Measurements from ENCODE around the gene PDZK1IP1. TPM values are rescaled to one million over a fixed set of nuclear protein-coding genes. Genes with fewer than 3 reads are reported as not detected.

The PDZK1IP1 gene
- total and polyA plus RNA-seq, 2 of the 13 experiments (the other 11 are each of a cell fraction or from before 2014, with no cell fraction given), result 0.24 to 1.6 TPM

GRCh38 chr1:47179017-47179987 lies 10.5 kb downstream of the PDZK1IP1 start (continued):
- no peak for TF ChIP-seq SCMH1 (CRISPR knock-in tag; IDR thresholded peaks at IDR 0.05; ENCODE audit: borderline replicate concordance)
- TF ChIP-seq ZNF557 (CRISPR knock-in tag; IDR thresholded peaks at IDR 0.05), result no peak
- TF ChIP-seq, protein P1, sequence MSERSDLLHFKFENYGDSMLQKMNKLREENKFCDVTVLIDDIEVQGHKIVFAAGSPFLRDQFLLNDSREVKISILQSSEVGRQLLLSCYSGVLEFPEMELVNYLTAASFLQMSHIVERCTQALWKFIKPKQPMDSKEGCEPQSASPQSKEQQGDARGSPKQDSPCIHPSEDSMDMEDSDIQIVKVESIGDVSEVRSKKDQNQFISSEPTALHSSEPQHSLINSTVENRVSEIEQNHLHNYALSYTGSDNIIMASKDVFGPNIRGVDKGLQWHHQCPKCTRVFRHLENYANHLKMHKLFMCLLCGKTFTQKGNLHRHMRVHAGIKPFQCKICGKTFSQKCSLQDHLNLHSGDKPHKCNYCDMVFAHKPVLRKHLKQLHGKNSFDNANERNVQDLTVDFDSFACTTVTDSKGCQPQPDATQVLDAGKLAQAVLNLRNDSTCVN (CRISPR knock-in tag; IDR thresholded peaks at IDR 0.05; ENCODE audit: borderline replicate concordance), result no peak
- TF ChIP-seq ZNF3 (CRISPR knock-in tag; IDR thresholded peaks at IDR 0.05), result no peak
- no peak for TF ChIP-seq CERS6 (CRISPR knock-in tag; IDR thresholded peaks at IDR 0.05)
- TF ChIP-seq, protein P2, sequence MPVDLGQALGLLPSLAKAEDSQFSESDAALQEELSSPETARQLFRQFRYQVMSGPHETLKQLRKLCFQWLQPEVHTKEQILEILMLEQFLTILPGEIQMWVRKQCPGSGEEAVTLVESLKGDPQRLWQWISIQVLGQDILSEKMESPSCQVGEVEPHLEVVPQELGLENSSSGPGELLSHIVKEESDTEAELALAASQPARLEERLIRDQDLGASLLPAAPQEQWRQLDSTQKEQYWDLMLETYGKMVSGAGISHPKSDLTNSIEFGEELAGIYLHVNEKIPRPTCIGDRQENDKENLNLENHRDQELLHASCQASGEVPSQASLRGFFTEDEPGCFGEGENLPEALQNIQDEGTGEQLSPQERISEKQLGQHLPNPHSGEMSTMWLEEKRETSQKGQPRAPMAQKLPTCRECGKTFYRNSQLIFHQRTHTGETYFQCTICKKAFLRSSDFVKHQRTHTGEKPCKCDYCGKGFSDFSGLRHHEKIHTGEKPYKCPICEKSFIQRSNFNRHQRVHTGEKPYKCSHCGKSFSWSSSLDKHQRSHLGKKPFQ (CRISPR knock-in tag; IDR thresholded peaks at IDR 0.05; ENCODE audit: insufficient replicate concordance), result no peak
- TF ChIP-seq, protein P3, sequence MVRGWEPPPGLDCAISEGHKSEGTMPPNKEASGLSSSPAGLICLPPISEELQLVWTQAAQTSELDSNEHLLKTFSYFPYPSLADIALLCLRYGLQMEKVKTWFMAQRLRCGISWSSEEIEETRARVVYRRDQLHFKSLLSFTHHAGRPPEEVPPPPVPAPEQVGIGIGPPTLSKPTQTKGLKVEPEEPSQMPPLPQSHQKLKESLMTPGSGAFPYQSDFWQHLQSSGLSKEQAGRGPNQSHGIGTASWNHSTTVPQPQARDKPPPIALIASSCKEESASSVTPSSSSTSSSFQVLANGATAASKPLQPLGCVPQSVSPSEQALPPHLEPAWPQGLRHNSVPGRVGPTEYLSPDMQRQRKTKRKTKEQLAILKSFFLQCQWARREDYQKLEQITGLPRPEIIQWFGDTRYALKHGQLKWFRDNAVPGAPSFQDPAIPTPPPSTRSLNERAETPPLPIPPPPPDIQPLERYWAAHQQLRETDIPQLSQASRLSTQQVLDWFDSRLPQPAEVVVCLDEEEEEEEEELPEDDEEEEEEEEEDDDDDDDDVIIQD (CRISPR knock-in tag; IDR thresholded peaks at IDR 0.05; ENCODE audit: low read depth), result no peak
- TF ChIP-seq PHF20 (CRISPR knock-in tag; IDR thresholded peaks at IDR 0.05), result peak; percentile 90
- TF ChIP-seq ZNF674 (CRISPR knock-in tag; IDR thresholded peaks at IDR 0.05; ENCODE audit: low read depth), result no peak
- TF ChIP-seq ZNF687 (CRISPR knock-in tag; IDR thresholded peaks at IDR 0.05), result peak; percentile 86
- peak; percentile 39; the same call in 1 of the 2 replicates for TF ChIP-seq TSC22D2 (CRISPR knock-in tag; IDR thresholded peaks at IDR 0.05; ENCODE audit: borderline replicate concordance)
- TF ChIP-seq MAZ (IDR thresholded peaks at IDR 0.05; ENCODE audit: borderline replicate concordance, low read depth, low read length), result no peak
- TF ChIP-seq MAZ (CRISPR knock-in tag; IDR thresholded peaks at IDR 0.05; ENCODE audit: low read depth), result no peak
- TF ChIP-seq ZNF343 (CRISPR knock-in tag; IDR thresholded peaks at IDR 0.05), result 0 out of 2 replicates have a peak, but pooled peaks have one; percentile 46
- TF ChIP-seq ZNF792 (CRISPR knock-in tag; IDR thresholded peaks at IDR 0.05), result peak; percentile 49; the same call in 1 of the 2 replicates
- no peak for TF ChIP-seq PTBP1 (IDR thresholded peaks at IDR 0.05; ENCODE audit: low read depth, low read length, poor library complexity, severe bottlenecking)
- TF ChIP-seq FOXA3 (CRISPR knock-in tag; IDR thresholded peaks at IDR 0.05), result peak; percentile 29; the same call in 1 of the 2 replicates
- TF ChIP-seq YEATS2 (CRISPR knock-in tag; IDR thresholded peaks at IDR 0.05; ENCODE audit: borderline replicate concordance), result peak; percentile 58; the same call in 1 of the 2 replicates
- no peak for TF ChIP-seq ZNF747 (CRISPR knock-in tag; IDR thresholded peaks at IDR 0.05; ENCODE audit: borderline replicate concordance)

Data from HepG2 (cell line).